HG02571 (cell line): ENCODE measurements around the gene ZNF8.
"Not testable (repeated sequence)": the region's sequence is repeated elsewhere in the genome, so short reads cannot be mapped to it uniquely, and the experiment has no call there.

ENCODE experiments used
- ATAC-seq: cut with Tn5 transposase; IDR thresholded peaks from one replicate; pipeline ENCODE4 v1.9.1; 2021; ENCODE audit warnings: mild to moderate bottlenecking, moderate library complexity; ENCODE audit not compliant: unreplicated experiment

The ZNF8 gene

DNA sequence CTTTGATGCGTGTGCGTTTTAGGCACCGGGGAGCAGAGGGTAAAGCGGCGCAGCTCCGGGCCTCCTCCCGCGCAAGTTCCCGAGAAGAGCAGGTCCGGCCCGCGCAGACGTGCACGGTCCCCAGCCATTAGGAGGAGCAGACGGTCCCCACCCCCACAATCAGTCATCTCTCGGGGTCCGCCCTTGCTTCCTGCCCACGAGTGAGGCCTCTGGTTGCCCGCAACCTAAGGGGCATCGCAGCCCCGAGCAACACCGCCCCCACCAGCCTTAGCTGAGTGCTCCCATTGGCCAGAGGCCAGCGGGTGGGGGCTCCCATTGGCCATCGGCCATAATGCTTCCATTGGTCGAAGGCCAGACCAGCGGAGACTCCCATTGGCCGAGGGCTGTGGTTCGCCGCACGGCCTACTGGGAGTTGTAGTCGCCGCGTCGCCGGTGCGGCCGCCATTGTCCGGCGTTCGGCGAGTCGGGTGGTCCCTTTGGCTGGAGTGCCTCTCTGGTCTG lies at the start of gene ZNF8:
TSS of gene ZNF8 (plus strand) at position 415 of the 501 bp plus-strand sequence. CDS start 127 bp downstream, outside the sequence.
- peak; percentile 95 for ATAC-seq

DNA sequence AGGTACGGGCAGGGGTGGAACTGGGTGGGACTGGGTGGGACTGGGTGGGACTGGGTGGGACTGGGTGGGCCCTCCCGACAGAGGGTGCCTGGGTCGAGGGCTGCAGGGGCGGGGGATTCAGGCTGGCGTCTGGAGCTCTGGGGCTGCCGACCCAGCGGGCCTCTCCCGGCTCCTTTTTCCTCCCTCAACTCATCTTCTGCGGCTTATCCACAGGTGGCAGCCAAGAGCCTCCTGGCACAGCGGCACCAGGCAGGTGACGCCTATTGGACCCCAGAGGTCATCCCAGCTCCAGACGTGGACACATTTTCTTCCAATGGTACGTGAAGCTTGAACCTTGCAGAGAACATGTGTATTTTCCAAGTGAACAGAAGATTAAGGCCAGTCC lies 49.5 kb upstream of the ZNF8 start:
- no peak for ATAC-seq

DNA sequence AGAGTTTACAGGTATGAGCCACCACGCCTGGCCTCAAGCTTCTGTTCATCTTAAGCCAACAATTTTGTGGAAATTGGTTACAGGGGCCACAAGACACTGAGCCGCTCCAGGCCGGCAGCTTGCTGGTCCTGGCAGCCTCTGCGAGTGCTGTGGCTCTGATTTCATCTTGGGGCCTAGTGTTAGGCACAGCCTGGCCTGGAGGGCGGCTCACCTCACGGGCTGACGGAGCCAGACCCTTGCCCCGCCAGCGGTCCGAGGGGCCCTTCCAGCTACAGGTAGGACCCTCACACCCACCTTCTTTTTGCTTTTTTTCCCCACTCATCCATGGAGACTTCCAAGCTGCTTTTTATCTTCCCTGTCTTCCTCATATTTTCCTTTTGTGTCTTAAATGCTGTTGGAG lies 41.4 kb upstream of the ZNF8 start:
- ATAC-seq: no peak

DNA sequence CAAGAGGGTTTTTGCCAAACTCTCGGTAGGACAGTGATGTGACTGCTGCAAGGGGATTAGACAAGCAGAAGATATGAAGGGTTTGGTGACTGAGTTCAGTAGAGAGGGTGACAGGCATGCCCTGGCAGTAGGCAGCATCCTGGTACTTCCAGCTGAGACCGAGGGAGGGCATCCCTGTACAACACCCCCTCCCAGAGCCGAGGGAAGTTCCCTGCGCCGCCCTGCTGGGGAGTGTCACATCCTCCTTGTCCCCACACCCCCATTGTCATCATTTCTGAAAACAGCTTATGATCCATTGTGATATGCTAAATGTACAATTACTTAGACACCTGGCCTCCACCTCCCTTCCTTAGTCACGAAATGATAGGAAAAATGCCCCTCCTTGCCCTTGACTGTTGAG lies 35.4 kb upstream of the ZNF8 start:
- no peak for ATAC-seq

DNA sequence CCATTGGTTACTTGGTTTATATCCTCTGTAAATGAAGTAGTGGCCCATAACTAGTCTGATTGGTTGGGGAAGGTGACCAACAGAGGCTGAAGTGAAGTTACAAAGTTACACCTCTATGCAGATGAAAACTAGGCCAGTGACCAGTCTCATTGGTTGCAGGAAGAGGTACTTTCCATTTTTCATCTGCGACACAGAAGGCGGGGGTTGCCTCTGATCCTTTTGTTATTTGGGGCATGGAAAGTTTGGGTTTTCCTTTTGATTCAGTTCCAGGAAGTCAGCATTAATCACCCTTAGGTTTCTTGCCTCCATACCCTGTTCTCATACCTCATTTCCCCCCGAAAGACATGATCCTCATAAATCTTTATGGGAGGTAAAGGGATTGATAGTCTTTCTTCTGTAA lies 29.9 kb upstream of the ZNF8 start:
- ATAC-seq: no peak

DNA sequence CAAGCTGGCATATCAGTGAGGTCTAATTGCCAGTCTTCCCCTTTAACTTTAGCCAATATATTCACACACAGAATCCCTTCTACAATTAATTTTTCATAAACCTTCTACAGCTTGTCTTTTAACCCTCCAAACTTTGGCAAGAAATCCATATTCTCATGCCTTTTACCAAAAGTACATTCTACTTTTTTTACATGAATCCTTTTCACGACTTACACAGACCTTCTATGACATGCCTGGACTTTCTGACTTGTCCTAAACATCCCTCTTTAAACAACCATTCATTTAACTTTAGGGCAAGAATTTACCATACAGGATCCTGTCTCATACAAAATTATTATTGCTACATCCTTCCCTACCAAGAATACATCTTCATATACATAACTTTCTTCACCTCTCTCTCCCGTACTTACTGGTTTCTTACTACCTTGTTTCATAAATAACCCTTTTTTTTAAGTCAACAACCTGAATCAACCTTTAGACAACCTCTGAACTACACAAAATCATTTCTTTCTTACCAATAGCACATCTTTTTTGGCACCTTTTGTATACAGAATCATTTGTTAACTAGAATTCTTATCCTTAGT lies 26.6 kb upstream of the ZNF8 start:
- ATAC-seq: no peak

DNA sequence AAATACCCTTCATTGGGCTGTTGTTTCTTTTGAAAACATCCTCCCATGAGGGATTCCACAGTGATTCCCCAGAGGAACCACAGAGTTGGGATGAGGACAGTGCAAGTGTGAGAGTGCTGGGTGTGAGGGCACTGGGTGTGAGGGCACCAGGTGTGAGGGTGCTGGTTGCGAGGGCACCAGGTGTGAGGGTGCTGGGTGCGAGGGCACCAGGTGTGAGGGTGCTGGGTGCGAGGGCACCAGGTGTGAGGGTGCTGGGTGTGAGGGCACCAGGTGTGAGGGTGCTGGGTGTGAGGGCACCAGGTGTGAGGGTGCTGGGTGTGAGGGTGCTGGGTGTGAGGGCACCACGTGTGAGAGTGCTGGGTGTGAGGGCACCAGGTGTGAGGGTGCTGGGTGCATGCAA lies 20.5 kb upstream of the ZNF8 start:
- not testable (repeated sequence) for ATAC-seq

DNA sequence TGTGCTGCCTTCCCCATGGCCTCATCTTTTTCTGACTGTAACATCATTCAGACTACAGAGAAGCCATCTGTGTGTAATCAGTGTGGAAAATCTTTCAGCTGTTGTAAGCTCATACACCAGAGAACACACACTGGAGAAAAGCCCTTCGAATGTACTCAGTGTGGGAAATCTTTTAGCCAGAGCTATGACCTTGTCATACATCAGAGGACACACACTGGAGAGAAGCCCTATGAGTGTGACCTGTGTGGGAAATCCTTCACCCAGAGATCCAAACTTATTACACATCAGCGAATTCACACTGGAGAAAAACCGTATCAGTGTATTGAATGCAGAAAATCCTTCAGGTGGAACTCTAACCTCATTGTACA lies 17.2 kb upstream of the ZNF8 start:
- no peak for ATAC-seq

DNA sequence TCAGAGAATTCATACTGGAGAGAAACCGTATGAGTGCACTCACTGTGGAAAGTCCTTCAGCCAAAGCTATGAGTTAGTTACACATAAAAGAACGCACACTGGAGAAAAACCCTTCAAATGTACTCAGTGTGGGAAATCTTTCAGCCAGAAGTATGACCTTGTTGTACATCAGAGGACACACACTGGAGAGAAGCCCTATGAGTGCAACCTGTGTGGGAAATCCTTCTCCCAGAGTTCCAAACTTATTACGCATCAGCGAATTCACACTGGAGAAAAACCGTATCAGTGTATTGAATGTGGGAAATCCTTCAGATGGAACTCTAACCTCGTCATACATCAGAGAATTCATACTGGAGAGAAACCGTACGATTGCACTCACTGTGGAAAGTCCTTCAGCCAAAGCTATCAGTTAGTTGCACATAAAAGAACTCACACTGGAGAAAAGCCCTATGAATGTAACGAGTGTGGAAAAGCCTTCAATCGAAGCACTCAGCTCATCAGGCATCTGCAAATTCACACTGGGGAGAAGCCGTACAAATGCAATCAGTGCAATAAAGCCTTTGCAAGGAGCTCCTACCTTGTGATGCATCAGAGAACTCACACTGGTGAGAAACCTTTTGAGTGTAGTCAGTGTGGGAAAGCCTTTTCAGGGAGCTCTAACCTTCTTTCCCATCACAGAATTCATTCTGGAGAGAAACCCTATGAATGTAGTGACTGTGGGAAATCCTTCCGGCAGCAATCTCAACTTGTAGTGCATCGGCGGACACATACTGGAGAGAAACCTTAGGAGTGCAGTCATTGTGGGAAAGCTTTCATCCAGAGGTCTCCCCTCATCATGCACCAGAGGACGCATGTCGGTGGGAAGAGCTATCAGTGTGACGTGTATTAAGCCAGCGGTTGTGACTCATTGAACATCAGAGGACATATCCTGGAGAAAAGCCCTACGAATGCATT lies 16.5 kb upstream of the ZNF8 start:
- no peak for ATAC-seq

DNA sequence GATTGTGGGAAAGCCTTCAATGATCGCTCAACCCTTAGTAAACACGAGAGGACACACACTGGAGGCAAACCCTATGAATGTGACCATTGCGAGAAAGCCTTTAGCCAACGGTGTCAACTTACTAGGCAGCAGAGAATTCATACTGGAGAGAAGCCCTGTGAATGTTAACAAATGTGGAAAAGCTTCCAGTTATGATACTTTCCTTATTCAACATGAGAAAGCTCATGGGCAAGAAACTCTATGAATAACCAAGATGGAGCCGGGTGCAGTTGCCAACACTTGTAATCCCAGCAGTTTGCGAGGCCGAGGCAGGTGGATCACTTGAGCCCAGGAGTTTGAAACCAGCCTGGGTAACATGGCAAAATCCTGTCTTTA lies 15.8 kb upstream of the ZNF8 start:
- no peak for ATAC-seq

DNA sequence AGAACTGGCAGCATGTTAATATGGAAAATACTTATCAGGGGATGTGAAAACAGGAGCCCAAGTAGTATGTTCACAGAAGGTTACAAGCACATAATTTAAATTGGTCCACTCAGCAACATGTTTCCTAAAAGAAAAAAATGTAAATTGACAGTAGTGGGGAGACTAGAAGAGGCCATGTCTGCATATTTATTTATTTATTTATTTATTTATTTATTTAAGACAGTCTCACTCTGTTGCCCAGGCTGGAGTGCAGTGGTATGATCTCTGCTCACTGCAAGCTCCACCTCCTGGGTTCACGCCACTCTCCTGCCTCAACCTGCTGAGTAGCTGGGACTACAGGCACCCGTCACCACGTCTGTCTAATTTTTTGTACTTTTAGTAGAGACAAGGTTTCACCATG lies 13.7 kb upstream of the ZNF8 start:
- no peak for ATAC-seq

DNA sequence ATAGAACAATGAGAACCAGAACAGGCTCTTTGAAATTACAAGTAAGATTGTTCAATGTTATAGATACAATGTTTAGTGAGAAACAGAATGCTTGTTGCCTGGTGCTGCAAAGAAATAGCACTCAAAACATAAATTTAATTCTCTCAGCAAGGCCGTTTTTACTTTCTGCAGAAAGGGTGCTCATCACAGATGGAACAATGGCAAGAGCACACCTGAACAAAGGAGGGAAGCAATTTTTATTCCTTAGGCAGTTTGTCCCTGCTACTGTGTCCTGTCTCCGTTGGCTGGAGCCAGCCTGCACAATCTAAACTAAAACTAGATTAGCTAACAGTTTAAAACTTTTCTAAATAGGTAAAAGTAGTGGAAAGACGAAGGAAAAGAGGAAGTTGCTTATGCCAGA lies 10.4 kb upstream of the ZNF8 start:
- no peak for ATAC-seq

DNA sequence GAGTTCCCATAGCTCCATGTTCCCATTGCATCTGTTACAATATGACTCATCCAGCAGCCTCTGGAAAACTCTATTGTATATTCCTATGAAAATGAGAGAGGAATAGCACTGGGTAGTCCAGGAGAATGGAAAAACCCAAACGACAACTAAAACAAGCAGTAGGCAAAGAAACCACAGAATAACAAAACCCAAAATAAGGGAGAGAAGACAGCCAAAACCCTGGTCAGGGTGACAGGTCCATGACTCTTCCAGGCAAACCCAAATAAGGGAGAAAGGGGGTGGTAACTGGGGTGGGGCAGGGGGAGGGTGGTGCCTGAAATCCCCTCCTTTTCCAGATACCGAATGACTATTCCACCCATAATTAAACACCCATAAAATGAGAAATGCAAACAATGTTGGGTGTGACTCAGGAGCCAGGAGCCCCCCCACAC lies 4.0 kb upstream of the ZNF8 start:
- ATAC-seq: no peak

DNA sequence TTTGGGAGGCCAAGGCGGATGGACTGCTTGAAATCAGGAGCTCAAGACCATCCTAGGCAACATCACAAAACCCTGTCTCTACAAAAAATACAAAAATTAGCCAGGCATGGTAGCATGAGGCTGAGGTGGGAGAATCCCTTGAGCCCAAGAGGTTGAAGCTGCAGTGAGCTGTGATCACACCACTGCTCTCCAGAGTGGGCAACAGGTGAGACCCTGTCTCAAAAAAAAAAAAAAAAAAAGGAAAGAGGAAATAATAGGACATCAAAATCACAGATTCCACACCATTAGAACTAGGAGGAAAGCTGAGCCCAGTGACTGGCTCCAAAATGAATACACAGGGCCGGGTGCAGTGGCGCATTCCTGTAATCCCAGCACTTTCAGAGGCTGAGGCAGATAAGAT lies 3.2 kb upstream of the ZNF8 start:
- no peak for ATAC-seq

DNA sequence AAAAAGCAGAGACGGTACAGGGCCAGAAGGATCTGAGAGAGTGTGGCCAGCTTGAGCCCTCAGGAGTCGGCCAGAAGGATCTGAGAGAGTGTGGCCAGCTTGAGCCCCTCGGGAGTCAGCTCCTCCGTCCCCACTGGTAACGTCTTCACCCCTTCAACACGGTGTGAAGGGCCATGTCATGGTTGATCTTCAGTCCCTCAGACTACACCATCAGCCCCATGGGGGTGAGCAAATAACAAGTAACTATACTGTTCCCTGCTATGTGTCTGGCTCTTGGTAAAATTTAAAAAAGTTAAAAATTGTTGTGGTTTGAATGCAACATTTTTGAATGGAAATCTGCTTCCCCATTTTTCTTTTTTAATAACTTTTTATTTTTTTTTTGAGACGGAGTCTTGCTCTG lies 1.6 kb upstream of the ZNF8 start:
- no peak for ATAC-seq

DNA sequence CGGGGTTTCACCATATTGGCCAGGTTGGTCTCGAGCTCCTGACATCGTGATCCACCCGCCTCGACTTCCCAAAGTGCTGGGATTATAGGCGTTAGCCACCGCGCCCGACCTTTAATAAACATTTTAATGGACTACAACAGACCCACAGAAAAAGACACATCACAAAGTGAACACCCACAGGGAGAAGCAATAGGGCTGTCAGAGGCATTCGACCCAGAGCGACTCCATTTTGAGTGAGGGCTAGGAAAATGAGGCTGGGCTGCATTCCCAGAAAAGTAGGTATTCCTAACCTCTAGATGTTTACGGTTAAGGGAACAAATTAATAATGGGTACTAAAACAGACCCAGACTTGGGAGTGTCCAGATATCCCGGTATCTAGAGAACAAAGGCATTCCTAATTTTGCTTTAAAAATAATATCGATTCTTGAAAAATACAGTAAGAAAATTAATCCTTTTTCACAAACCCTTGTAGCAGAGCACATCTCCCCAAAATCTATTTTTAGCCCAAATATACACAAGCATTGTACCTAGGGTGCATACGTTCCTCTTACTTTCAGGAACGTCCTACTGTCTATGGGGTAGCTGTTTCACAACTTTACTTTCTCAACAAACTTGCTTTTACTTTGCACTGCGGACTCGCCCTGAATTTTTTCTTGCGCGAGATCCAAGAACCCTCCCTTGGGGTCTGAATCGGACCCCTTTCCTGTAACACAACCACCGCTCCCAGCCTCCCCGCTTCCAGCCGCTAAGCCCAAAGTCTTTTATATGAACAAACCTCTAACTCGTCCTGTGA lies 811 bp upstream of the ZNF8 start:
- no peak for ATAC-seq

DNA sequence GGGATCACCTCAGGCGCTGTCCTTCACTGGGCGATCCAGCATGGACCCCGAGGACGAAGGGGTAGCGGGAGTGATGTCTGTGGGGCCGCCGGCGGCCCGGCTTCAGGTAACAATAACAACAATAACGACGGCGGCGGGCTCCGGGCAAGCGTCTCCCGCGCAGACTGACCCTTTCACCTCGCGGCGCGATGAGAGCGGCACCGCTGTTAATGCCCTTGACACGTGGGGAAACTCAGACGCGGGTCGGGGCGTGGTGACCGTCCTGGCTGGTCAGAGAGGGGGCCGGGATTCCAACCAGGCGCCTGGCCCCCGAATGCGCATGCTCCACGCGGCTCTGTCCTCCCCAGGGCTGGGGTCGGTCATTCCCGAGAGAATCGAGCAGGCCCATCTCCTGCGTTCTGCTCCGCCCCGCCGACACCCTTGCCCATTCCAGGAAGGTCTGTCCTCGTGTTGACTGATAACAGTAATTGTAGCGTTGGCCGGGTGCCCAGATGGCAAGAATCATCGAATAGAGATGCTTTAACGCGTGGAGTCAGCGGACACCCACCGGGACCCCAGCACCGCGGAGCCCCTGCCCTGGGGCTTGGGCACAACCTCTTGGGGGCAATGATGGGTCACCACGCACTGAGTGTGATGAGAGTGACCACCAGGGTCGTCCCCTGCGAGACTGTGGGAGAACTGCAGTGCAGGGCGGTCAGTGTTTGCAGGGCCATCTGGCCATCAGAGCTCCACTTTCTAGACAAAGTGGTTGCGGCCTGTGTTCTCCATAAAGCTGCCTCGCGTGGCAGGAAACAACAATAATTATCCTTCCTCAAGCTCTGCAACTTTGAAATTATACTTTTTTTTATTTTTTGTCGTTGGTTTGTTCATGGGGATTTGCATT lies 528 bp downstream of the ZNF8 start:
- peak; percentile 21 for ATAC-seq

DNA sequence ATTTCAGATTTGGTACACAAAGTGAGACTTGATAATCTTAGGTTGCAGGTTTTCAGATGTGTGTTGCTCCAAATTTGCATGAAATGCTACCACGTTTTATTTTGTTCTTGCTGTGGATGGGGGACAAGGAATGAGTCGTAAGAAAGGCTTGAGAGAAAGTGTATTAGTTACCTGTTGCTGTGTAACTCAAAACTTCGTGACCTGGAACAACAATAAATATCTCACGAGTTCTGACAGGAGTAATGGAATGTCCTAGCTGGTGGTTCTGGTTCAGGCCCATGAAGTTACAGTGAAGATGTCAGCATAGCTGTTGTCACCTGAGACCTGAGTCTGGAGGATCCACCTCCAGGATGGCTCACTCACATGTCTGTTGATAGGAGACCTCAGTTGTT lies 1.2 kb downstream of the ZNF8 start:
- ATAC-seq: no peak

DNA sequence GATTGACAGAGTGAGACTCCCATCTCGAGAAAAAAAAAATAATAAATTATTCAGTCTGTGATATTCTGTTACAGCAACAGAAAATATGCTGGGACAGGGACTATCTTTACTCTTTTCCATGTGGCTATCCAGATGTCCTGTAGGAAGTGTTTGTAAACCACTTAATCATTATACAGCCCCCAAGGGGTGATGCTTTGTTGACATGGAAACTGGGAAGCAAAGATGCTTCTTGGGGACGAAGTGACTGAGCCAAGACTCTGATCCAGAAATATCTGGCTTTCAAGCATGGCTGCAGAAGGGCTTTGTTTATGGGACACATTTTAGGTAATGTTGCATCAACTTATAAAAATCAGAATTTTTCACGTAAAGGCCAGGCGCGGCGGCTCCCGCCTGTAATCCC lies 5.4 kb downstream of the ZNF8 start:
- no peak for ATAC-seq

DNA sequence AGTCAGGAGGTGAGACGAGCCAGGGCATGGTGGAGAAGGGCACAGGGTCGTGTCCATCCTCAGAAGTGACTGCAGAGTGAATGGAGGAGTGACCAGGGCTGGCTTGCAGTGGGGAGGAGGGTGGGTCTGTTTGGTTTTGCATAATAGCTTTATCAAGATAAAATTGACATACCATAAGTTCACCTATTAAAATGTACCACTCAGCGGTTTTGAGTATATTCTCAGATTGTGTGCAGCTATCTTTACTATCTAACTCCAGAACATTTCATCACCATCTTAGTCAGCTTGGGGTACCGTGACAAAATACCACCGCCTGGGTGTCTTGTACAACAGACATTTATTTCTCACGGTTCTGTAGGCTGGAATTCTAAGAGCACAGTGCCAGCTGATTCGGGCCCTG lies 13.2 kb downstream of the ZNF8 start:
- no peak for ATAC-seq
